Kidney (tissue), 14 donors: Measurements from ENCODE around the gene TFPI. TPM values are rescaled to one million over a fixed set of nuclear protein-coding genes. Genes with fewer than 3 reads are reported as not detected.
A peak's percentile ranks its signal among the peaks of the same experiment; 100 is the strongest.

Source experiments
- DNase-seq, 5 donors: peaks; one replicate each; pipeline ENCODE4 v3.0.0-alpha.2; 2013 to 2020
- FAIRE-seq: peaks from 2 replicates; lab custom pipeline; 2012; peaks lifted over from hg19 to GRCh38; lab: Jason Lieb, UNC
- H3K27ac ChIP-seq, 2 donors: one replicate each; pipeline ENCODE4 v1.7.0; 2013; ENCODE audit warnings: low read depth in 2 of 2, low read length in 2 of 2, inconsistent platforms in 1 of 2
- H3K27me3 ChIP-seq: one replicate; pipeline ENCODE4 v1.7.1; 2013; ENCODE audit warnings: low read length, inconsistent platforms; ENCODE audit not compliant: control insufficient read depth, insufficient read depth
- H3K36me3 ChIP-seq, 3 donors: one replicate each; pipeline versions ENCODE4 v1.7.0 to v1.7.1; 2013; ENCODE audit warnings: low read length in 3 of 3, control low read depth in 1 of 3, inconsistent platforms in 1 of 3; ENCODE audit not compliant: insufficient read depth in 3 of 3, control insufficient read depth in 2 of 3
- H3K4me1 ChIP-seq, 3 donors: one replicate each; pipeline versions ENCODE4 v1.7.0 to v1.7.1; 2013; ENCODE audit warnings: low read length in 3 of 3, inconsistent platforms in 1 of 3, low read depth in 1 of 3; ENCODE audit not compliant: control insufficient read depth in 2 of 3, insufficient read depth in 2 of 3
- H3K4me3 ChIP-seq, 3 donors: one replicate each; pipeline versions ENCODE4 v1.7.0 to v1.8.1; 2013; ENCODE audit warnings: low read length in 3 of 3, control low read depth in 1 of 3, inconsistent platforms in 1 of 3
- H3K9ac ChIP-seq, 3 donors: one replicate each; pipeline versions ENCODE4 v1.7.0 to v1.7.1; 2013; ENCODE audit warnings: low read length in 3 of 3, control low read depth in 1 of 3, inconsistent platforms in 1 of 3
- H3K9me3 ChIP-seq, 3 donors: one replicate each; pipeline versions ENCODE4 v1.7.0 to v1.7.1; 2013; ENCODE audit warnings: low read length in 3 of 3, control low read depth in 1 of 3, inconsistent platforms in 1 of 3; ENCODE audit not compliant: control insufficient read depth in 2 of 3, insufficient read depth in 1 of 3
- intact Hi-C: fragments of 100-400 bp; cut with DNase I; formaldehyde crosslinking; loops from one replicate; pipeline ENCODE4 v1.11.1; 2022
- polyA plus RNA-seq: library from polyadenylated mRNA; stranded (reverse); fragments of 350-450 nt; fragmentation: Illumina TruSeq; extraction: RNeasy Lipid Tissue Mini Kit (QIAGEN cat#74804); gene quantifications from one replicate; pipeline ENCODE4 v1.2.3, GENCODE V29; 2014; ENCODE audit warnings: low read depth, low replicate concordance; ENCODE audit not compliant: insufficient read depth
- total RNA-seq: library from RNA; stranded (reverse); fragmentation: NEBNext Ultra II Directional; extraction: Animal tissue kit (Norgen Biotek cat#: 25700); gene quantifications from one replicate; pipeline ENCODE4 v1.2.1, GENCODE V29; 2021
- TF ChIP-seq, protein P1 (sequence below): IDR thresholded peaks from 3 replicates; pipeline ENCODE4 v1.5.1; 2012; ENCODE audit warnings: mild to moderate bottlenecking, moderate library complexity, borderline replicate concordance; ENCODE audit not compliant: insufficient read depth; ENCODE audit errors: extremely low read depth
- donor health status: control.
- donor health status: control.
- donor health status: control.
- donor health status: control.
- donor health status: control.
- donor health status: DM: yes; HTN: yes; CAD: no.
- donor health status: Normal renal cell carcinoma (clear cell type).

The TFPI gene
- total and polyA plus RNA-seq, 2 donors from 2014 or later, result 26.2 to 266 TPM

DNA sequence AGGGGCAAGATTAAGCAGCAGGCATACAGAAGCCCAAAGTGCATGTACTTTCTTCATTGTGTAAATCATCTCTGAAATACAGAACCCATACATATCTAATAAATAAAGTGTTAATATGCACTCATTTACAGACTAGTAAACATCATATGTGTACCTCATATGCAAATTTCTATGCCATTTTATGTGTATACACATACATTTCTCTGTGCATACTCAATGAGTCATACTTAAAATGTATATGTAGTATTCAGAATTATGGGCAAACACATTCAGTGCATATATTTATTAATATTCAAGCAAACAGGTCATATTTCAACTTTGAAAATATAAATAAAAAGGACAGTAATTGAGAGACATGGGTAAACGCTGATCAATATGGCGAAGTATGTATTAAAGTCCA lies 50.5 kb downstream of the TFPI start:
- Histone ChIP-seq H3K4me1 (no peaks in the 10 kb centered on the region), H3K27me3 (no peaks in the 10 kb centered on the region), H3K4me3 (no peak overlapping the region), H3K36me3 (no peaks in the 10 kb centered on the region), H3K9ac (no peak overlapping the region), H3K9me3 (no peaks in the 10 kb centered on the region), H3K27ac (no peak overlapping the region)
- intact Hi-C loops, result loop anchor here (10.0 kb wide), 1 partner anchor 71 kb away; no protein-coding TSS in a partner anchor
- TF ChIP-seq, protein P1, sequence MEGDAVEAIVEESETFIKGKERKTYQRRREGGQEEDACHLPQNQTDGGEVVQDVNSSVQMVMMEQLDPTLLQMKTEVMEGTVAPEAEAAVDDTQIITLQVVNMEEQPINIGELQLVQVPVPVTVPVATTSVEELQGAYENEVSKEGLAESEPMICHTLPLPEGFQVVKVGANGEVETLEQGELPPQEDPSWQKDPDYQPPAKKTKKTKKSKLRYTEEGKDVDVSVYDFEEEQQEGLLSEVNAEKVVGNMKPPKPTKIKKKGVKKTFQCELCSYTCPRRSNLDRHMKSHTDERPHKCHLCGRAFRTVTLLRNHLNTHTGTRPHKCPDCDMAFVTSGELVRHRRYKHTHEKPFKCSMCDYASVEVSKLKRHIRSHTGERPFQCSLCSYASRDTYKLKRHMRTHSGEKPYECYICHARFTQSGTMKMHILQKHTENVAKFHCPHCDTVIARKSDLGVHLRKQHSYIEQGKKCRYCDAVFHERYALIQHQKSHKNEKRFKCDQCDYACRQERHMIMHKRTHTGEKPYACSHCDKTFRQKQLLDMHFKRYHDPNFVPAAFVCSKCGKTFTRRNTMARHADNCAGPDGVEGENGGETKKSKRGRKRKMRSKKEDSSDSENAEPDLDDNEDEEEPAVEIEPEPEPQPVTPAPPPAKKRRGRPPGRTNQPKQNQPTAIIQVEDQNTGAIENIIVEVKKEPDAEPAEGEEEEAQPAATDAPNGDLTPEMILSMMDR, result no peak
- DNase-seq (no peak), FAIRE-seq (no peak)

DNA sequence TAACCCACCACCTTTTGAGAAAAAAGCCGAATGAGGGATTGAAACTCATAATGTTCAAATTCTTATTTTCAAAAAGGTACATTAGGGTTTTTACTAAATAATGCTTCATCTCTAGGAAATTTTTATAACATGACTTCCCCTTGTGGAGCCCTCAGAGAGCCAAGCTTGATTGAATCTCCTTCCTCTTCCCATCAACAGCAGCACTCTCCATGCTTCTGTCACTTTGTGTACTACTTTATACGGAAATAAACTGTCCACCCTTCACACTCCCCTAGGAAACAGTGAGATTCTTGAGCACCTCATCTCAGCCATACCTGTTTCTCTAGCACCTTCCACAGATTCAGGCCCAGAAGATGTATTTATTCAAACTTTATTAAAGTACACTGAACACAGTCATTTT lies 51.8 kb downstream of the TFPI start:
- Histone ChIP-seq H3K27ac (no peak overlapping the region), H3K27me3 (no peaks in the 10 kb centered on the region), H3K9ac (no peak overlapping the region), H3K36me3 (no peaks in the 10 kb centered on the region), H3K9me3 (no peaks in the 10 kb centered on the region), H3K4me3 (no peak overlapping the region), H3K4me1 (no peaks in the 10 kb centered on the region)
- TF ChIP-seq, protein P1, result no peak
- no peak for DNase-seq
- intact Hi-C loops, result loop anchor here (10.0 kb wide), 1 partner anchor 72 kb away; no protein-coding TSS in a partner anchor
- no peak for FAIRE-seq

DNA sequence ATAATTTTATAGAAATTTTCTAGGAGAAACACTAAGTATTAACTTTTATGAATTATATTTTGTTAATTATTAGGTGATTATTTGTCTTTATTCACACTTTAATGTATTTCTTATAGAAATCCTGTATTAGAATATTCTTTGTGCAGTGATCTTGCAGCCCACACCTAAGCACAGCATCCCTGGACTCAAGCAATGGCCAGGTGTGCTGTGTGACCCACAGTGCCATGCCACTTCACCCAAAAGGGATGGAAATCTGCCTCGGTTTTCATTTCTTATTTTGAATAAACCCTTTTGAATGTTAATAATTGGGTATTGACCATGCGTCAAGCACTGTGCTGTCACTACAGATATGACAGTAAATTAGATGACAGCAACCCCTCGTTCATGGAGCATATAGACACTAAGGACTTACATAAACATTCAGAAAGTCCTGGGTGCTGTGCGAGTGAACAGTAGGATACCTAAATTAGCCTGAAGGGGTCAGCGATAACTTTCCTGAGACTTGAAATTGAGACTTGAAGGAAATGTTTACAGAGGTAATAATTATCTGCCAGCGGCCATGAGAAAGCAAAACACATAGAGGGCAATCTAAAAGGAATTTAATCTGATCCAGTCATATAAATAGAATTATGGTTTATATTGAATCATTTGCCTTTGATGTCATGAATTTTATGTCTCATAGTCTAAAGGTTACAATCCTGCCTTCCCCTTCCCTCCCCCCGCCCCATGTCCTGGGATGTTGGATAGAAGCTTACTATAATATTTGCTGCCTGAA lies 53.5 kb downstream of the TFPI start:
- intact Hi-C loops, result loop anchor here (10.0 kb wide), 1 partner anchor 74 kb away; no protein-coding TSS in a partner anchor
- FAIRE-seq, result no peak
- H3K36me3 ChIP-seq, result peaks cover 0 to 6% (median 0%) of the 10 kb centered on the region in 3 donors
- H3K9ac ChIP-seq, result peak overlapping the region in 1 of 3 donors; percentile 35
- peak in 2 of 5 donors; percentile 19 to 21 for DNase-seq
- no peaks in the 10 kb centered on the region for H3K4me1 ChIP-seq
- TF ChIP-seq, protein P1, result no peak
- H3K27me3 ChIP-seq, result no peaks in the 10 kb centered on the region
- no peak overlapping the region for H3K27ac ChIP-seq
- no peak overlapping the region for H3K4me3 ChIP-seq
- H3K9me3 ChIP-seq, result no peaks in the 10 kb centered on the region
